Dermis microvascular lymphatic vessel endothelial cell (primary cell): Measurements from ENCODE around the gene DDX47. TPM values are rescaled to one million over a fixed set of nuclear protein-coding genes. Genes with fewer than 3 reads are reported as not detected.
"Not testable (repeated sequence)": the region's sequence is repeated elsewhere in the genome, so short reads cannot be mapped to it uniquely, and the experiment has no call there.

ENCODE experiments used
- DNase-seq, 2 donors: peaks; one replicate each; pipeline versions ENCODE4 v3.0.0 to v3.0.0-alpha.2; 2010; ENCODE audit warnings: low read depth in 2 of 2
- total RNA-seq: library from RNA; depleted of rRNA; stranded (reverse); fragments of >200 nt; gene quantifications from 2 replicates; pipeline ENCODE4 v1.2.1, GENCODE V29; 2014

DDX47 gene
- total RNA-seq, 1 donor from 2014 or later: 46.9 TPM

DNA sequence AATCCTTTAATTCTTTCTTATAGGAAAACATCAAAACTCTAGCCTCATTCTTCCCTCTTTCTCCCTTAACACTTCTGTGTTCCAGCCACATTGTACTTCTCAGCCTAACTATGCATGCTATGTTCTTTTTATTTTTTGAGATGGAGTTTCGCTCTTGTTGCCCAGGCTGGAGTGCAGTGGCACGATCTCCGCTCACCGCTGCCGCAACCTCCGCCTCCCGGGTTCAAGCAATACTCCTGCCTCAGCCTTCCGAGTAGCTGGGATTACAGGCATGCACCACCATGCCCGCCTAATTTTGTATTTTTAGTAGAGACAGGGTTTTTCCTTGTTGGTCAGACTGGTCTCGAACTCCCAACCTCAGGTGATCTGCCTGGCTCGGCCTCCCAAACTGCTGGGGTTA is 7.2 kb downstream of the DDX47 start:
- DNase-seq: not testable (repeated sequence)

DNA sequence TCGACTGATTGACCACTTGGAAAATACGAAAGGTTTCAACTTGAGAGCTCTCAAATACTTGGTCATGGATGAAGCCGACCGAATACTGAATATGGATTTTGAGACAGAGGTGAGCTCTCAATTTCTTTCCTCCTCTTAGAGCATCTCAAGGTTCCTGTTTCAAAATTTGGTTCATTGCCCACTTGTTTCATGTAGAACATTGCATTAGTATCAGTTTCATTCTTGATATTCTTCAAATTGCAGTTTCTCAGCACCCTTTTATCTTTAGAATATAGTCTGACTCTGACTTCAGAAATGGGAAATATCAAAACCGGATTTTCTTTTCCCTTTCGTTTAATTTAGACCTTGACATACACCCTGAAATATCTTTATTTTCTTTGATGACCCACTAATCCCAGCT is 8.8 kb downstream of the DDX47 start:
- no peak for DNase-seq

DNA sequence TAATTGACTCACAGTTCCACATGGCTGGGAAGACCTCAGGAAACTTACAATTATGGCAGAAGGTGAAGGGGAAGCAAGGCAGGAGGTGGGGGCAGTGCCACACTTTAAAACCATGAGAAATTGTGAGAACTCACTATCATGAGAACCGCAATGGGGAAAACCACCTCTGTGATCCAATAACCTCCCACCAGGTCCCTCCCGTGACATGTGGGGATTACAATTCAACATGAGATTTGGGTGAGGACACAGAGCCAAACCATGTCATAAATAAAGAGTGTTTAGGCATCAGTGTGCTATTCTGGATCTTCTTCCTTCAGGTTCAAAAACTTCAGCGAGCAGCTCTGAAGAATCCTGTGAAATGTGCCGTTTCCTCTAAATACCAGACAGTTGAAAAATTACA is 9.7 kb downstream of the DDX47 start:
- DNase-seq: no peak

DNA sequence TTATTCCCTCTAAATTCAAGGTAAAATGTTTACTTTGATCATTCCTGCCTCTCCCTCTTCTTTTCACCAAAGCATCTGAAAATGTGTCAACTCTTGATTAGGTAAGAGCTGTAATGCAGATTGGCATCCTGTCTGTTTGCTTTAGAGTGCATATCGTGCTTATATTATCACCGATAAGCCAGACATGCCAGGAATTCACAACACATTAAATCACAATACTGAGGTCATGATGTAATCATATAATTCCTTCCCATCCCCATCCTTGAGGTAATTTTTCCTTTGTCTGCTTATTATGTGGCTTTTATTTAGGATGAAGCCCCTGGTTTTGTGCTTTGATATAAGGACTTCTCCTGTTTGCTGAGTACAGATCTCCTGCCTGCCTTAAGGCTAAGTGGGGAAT is 10.2 kb downstream of the DDX47 start:
- peak in 1 of 2 donors; percentile 61 for DNase-seq

DNA sequence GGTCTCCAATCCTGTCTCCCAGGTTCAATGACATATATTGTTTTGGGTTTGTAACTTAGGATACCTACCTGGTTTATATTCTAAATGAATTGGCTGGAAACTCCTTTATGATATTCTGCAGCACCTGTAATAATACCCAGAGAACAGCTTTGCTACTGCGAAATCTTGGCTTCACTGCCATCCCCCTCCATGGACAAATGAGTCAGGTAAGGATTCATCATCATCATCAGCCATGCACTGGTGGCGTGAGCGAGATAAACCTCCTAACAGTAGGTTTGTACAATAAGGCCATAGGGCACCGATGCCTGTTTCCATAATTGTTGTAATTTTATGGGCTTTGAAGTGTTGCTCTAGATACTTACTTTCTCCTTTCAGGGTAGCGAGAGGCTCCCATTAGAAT is 10.7 kb downstream of the DDX47 start:
- DNase-seq: no peak

DNA sequence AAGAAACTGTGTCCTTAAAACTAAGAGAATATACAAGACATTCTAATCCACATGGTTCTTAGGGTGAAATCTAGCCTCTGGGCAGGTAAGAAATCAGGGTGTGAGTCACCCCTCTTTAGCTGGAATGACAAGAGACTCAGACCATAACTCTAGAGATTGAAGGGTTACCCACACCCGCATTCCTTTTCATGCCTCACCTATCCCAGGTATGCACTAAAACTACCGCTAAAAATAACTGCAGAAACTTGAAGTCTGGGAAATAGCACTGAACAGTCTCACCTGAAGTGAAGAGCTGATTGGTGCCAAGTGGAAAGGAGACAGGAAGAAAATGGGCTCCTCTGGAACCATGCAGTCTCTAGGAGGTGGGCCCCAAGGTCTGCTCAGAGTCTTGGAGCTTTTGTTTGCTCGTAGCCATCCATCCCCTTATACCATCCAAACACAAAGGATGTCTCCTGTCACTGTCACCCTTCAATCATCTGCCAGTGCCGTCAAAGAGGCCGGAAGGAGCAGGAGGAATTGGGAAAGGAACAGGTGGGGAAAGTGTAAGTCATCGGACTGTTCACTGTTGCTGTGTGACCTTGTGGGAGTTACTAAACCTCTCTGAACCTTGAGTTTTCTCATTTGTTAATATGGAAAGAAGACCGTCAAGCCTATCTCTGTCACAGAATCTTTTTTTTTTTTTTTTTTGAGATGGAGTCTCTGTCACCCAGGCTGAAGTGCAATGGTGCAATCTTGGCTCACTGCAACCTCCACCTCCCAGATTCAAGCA is 22.4 kb downstream of the DDX47 start:
- DNase-seq: no peak

DNA sequence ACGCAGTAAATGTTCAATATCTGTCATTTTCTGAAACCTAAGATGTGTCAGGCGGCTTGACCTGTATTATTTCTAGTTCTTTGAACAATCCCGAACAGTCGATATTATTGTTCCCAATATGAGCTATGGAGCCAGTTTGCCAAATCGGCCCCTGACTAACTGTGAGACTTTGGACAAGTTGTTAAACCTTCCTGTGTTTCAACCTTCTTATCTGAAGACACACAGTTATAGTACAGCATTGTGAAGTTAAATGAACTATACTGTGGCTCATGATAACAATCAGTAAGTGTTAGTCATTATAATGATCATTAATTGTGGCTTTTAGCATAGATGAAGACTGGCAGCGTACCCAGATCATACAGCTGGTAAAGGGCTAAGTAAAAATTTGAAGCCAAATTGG is 23.4 kb downstream of the DDX47 start:
- no peak for DNase-seq

DNA sequence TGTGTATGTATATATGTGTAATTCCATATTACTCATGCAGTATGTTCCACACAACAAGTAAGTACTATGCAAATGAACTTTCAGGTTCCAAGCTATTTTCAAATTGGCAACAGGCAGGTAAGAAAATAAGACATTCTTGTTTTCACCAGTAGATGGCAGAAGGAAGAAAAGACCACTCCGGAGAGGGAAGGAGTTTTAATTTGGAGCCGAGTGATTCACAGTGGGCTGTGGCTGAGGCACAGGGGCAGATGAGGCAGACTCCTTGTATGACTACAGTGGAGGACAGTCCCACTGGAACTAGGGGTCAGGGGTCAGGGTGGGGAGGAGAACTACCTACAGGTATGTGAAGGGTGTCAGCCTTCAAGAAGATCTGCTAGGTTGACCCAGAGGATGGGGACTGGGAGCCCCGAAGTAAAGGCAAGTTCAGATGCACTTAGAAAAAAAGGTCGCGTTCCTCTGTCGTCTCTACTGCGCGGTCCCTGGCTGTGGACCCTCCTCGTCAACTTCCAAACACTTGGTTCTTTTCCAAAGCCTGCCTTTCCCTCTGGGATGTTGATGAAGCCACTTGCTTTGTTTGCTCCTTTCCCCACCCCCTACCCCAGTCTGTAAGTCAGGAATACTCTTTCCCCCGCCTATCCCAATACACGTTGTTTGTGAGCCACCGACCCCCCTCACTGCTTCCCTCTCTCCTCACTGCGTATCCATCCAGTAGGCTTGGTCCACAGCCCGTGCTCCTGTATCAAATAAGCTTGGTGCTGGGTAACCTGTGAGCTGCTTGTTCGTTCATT is 24.1 kb downstream of the DDX47 start:
- peak; percentile 37 to 81 for DNase-seq

DNA sequence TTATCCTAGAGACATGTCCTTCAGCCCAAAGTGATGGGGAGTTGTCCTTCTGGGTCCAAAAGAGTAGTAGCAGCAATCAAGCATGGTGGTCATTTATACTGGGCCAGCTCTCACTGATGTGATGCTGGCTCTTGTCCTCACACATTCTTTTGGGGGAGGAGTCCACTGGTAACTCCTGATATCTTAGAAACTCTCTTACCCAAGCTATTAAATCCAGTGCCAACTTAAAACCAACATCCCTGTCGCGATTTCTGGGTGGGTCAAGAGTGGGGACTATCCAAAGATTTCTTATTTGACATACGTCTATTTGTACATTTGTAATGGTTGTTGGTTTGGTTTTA is 24.6 kb downstream of the DDX47 start:
- DNase-seq: no peak

DNA sequence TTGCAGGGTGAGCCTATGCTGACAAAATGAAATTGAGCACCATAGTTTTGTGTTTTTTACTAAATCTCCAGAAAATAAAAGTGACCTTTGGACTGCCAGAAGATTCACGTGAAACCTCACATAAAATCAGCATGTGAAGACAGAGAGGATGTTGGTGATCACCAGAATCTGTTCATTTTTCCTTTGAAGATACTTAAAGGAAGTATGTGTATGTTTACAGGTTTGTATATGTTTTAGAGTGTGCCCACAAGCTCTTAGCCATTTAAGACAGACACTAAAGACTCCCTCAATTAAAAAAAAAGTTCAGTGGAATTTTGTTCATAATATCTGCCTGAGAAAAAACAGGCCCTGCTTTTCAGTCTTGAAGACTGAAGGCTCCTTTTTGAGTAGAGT is 25.9 kb downstream of the DDX47 start:
- no peak for DNase-seq

DNA sequence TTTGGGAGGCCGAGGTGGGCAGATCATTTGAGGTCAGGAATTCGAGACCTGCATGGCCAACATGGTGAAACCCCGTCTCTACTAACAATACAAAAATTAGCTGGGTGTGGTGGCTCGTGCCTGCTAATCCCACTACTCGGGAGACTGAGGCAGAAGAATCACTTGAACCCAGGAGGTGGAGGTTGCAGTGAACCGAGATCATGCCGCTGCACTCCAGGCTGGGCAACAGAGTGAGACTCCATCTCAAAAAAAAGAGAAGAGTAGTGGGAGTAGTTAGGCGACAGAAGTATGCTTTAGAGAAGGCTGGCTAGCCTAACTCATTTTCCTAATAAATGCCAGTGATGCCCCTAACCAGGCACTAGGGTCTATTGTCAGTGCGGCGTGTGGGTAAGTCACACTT is 26.3 kb downstream of the DDX47 start:
- DNase-seq: not testable (repeated sequence)

DNA sequence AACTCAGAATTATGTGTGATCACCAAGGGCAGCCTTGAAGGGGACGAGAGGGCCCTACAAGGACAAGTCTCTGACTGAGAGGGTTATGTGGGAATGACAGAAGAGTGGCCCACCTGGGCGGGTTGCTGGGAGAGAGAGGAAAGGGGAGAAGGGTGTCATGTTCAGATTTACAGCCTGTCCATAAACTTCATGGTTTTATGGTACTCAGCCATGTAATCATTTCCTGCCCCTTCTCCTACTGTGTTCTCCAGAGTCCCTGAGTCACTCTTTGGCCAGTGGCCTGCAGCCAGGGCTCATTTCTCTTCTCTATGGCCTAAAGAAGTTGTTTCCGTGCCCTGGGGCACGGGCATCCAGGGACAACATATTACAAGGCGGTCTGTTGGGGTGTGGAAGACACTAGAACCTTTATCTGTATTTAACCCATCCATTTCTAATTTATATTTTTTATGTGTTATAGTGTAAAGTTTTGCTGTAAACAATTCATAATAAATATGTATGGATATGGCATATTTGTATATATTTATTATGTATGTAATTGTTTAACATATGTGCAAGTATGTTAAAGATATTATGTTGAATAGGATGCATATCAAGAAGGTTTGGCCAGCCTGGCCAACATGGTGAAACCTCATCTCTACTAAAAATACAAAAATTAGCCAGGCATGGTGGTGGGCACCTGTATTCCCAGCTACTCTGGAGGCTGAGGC is 26.9 kb downstream of the DDX47 start:
- peak; percentile 22 to 92 for DNase-seq

DNA sequence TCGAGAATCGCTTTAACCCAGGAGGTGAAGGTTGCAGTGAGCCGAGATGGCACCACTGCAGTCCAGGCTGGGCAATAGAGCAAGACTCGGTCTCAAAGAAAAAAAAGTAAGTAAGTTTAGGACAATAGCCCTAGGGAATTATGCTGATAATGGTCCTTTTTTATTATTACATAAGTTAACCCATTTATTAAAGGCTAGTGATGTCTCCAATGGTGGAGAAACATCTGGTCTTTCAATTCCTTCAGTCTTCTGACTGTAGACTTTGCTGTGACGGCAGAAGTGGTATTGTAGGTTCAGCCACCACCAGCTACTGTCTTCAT is 27.4 kb downstream of the DDX47 start:
- DNase-seq: no peak

DNA sequence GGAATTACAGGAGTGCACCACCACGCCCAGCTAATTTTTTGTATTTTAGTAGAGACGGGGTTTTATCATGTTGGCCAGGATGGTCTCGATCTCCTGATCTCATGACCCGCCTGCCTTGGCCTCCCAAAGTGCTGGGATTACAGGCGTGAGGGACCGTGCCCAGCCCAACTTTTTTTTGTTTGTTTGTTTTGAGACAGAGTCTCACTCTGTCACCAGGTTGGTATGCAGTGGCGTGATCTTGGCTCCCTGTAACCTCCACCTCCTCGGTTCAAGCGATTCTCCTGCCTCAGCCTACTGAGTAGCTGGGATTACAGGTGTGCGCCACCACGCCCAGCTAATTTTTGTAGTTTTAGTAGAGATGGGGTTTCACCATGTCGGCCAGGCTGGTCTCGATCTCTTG is 28.3 kb downstream of the DDX47 start:
- DNase-seq: not testable (repeated sequence)

DNA sequence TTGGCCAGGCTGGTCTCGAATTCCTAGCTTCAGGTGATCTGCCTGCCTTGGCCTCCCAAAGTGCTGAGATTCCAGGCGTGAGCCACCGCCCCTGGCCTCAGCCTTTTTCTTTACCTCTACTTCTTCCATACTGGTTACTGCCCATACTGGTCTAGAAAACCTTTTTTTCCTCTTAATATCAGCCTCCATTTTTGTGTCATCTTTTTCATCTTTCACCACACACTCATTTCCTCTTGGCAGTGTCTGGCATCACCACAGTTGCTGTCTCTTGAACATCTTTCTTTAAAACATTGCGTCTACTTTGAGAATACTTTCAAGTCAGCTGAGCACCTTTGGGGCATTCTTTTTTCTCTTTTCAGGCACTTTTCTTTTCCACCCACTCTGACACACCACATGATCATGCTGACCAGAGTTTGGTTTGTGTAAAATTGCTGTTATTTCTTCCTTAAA is 32.7 kb downstream of the DDX47 start:
- no peak for DNase-seq

DNA sequence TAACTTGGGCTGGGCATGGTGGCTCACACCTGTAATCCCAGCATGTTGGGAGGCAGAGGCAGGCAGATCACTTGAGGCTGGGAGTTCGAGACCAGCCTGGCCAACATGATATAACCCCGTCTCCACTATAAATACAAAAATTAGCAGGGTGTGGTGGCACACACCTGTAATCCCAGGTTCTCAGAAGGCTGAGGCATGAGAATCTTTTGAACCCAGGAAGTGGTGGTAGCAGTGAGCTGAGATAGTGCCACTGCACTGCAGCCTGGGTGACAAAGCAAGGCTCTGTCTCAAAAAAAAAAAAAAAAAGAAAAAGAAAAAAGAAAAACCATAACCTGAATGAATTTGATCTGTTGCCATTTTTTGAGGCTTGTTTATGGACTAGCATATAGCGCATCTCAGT is 33.6 kb downstream of the DDX47 start:
- not testable (repeated sequence) for DNase-seq

DNA sequence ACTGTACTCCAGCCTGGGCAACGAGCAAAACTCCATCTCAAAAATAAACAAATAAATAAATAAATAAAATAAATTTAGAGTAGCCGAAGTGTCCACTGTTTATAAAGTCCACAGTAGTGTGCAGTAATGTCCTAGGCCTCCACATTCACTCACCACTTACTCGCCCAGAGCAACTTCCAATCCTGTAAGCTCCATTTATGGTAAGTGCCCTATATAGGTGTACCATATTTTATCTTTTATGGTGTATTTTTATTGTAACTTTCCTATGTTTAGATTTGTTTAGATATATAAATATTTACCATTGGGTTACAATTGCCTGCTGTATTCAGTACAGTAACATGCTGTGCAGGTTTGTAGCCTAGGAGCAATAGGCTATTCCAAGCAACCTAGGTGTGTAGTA is 40.3 kb downstream of the DDX47 start:
- no peak for DNase-seq

DNA sequence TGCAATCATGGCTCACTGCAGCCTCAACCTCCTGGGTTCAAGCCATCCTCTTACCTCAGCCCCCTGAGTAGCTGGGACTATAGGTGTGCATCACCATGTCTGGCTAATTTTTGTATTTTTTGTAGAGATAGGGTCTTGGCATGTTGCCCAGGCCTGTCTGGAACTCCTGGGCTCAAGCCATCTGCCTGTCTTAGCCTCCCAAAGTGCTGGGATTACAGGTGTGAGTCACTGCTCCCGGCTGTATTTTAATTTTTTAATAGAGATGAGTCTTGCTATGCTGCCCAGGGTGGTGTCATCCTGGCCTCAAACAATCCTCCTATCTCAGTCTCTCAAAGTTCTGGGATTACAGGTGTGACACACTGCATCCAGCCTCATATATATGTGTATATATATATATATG is 46.5 kb downstream of the DDX47 start:
- DNase-seq: no peak

DNA sequence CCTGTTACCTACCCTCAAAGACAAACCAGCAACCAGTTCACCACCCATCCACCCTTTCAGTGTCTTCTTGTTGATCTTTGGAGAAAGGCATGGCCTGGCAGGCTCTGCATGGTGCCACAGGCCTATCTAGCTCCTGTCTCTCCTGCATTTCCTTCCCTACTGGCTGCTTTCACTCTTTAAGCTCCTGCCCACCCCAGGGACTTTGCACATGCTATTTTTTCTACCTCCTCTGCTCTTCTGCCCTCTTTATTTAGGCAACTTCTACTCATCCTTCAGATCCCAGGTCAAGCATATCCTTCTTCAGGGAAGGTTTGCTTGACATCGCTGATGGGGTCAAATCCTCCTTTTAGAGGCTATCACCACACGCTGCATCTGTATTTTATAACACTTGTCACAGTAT is 51.1 kb downstream of the DDX47 start:
- DNase-seq: no peak

DNA sequence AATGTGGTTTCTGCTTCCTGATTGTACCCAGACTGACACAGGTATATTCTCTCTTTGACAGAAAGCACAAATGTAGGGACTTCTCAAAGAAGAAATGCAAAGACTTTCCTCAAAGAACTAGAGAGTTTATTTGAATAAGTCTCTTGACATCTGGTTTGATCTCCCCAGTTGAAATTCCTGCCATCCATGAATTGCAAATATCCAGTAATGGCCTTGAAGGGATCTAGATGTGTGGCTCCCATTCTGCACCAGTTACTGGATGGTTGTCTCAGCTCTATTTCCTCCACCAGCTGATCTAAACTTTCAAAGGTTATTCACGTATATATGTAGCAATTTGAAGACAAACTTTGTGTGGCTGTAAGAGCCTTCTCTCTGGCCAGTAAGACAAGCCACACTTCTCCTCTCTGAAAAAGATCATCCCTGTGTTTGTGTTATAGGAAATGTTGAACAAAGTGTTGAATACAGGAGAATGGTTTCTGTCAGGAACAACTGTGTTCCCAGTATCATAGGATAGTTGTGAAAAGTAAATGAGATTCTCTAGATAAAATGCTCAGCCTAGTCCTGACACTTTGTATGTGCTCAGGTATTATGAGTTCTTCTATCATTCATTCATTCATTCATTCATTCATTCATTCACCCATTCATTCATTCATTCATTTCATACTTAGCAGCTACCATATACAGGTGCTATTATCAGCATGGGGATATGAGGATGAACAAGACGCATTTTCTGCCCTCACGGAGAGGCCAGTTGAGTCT is 55.5 kb downstream of the DDX47 start:
- no peak for DNase-seq

DNA sequence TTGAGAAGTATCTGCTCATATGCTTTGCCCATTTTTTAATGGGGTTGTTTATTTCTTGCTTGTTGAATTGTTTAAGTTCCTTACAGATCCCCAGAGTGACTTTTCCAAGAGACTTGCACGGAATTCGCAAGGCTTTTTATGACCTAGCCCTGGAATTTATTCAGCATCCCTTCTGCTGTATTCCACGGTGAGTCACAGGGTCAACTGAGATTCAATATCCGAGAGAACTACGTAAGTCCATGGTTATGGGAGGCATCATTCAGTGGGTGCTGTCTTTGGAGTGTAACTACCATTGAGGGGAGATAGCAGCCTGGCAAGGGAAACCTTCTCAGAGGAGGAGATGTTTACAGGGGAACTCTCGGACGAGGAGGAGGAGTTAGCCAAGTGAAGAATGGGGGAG is 57.3 kb downstream of the DDX47 start:
- DNase-seq: peak in 1 of 2 donors; percentile 55

DNA sequence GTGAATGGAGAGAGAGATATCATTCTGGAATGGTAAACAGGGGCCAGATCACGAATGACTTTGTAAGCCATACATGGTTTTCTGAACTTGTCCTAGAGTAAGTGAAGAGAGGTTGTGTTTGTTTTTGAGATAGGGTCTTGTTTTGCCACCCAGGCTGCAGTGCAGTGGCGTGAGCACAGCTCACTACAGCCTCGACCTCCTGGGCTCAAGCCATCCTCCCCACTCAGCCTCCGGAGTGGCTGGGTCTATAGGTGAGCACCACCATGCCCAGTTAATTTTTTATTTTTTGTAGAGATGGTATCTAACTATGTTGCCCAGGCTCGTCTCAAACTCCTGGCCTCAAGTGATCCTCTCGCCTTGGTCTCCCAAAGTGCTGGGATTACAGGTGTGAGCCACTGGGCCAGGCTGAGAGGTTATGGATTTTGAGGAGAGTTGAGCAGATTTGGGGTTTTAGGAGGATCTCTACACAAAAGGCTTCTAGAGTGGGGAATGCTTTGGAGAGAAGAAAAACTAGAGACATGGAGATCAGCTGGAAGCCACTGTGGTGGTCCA is 58.5 kb downstream of the DDX47 start:
- no peak for DNase-seq
